OCI-LY7 (cell line): Measurements from ENCODE around the gene GRID2. TPM values are rescaled to one million over a fixed set of nuclear protein-coding genes. Genes with fewer than 3 reads are reported as not detected.

Experiments used
- BruUV-seq: library from RNA; stranded (reverse); fragments of 400-500 nt; replicated peaks from 2 replicates; lab custom pipeline; 2021; lab: Mats Ljungman, UMichigan
- CTCF ChIA-PET: fragments of 300-600 bp; sonication (Branson Sonifier 250); formaldehyde crosslinking; loops from one replicate; lab custom pipeline; 2022; ENCODE audit warnings: antibody characterized with exemption; ENCODE audit not compliant: unreplicated experiment; lab: Charles Lee
- POLR2A ChIA-PET: fragments of 300-600 bp; sonication (Branson Sonifier 250); formaldehyde crosslinking; loops from one replicate; lab custom pipeline; 2022; ENCODE audit warnings: antibody characterized with exemption; lab: Charles Lee
- DNase-seq: peaks from one replicate; pipeline ENCODE4 v3.0.0-alpha.2; 2015; ENCODE audit warnings: low spot score
- H2AFZ ChIP-seq: fragments of 200-600 bp; sonication (generic), shearing (Covaris generic); 2 replicates; pipeline ENCODE4 v1.6.1; 2014; ENCODE audit warnings: mild to moderate bottlenecking, antibody characterized with exemption, low read length, moderate library complexity
- H3K27ac ChIP-seq: fragments of 200-600 bp; sonication (generic); 2 replicates; pipeline ENCODE4 v1.5.1; 2014; ENCODE audit warnings: mixed run types, low read depth, mild to moderate bottlenecking, moderate library complexity, low read length, inconsistent platforms; ENCODE audit not compliant: poor library complexity, severe bottlenecking
- H3K36me3 ChIP-seq: fragments of 200-600 bp; sonication (generic); 2 replicates; pipeline ENCODE4 v1.6.1; 2014; ENCODE audit warnings: mild to moderate bottlenecking, antibody characterized with exemption, low read length, moderate library complexity, mixed read lengths; ENCODE audit not compliant: insufficient read depth
- H3K4me1 ChIP-seq: fragments of 200-600 bp; sonication (generic); 2 replicates; pipeline ENCODE4 v1.5.1; 2014; ENCODE audit warnings: mild to moderate bottlenecking, low read length; ENCODE audit not compliant: insufficient read depth, poor library complexity, severe bottlenecking
- H3K4me2 ChIP-seq: fragments of 200-600 bp; sonication (generic); 2 replicates; pipeline ENCODE4 v1.6.1; 2014; ENCODE audit warnings: mild to moderate bottlenecking, low read length
- H3K4me3 ChIP-seq: fragments of 200-600 bp; sonication (generic); 2 replicates; pipeline ENCODE4 v1.5.1; 2014; ENCODE audit warnings: mild to moderate bottlenecking, low read depth, low read length; ENCODE audit not compliant: poor library complexity, severe bottlenecking
- H3K79me2 ChIP-seq: fragments of 200-600 bp; sonication (generic); 2 replicates; pipeline ENCODE4 v1.6.1; 2016; ENCODE audit warnings: low read depth, mild to moderate bottlenecking, low read length, moderate library complexity, mixed read lengths; ENCODE audit not compliant: insufficient read depth
- H3K9me2 ChIP-seq: fragments of 200-600 bp; sonication (generic); 2 replicates; pipeline ENCODE4 v1.6.1; 2016; ENCODE audit warnings: mild to moderate bottlenecking, low read length, mixed read lengths; ENCODE audit not compliant: insufficient read depth
- H3K9me3 ChIP-seq: fragments of 200-600 bp; sonication (generic); 2 replicates; pipeline ENCODE4 v1.6.1; 2014; ENCODE audit warnings: mild to moderate bottlenecking, mixed run types, low read length, mixed read lengths
- H4K20me1 ChIP-seq: fragments of 200-600 bp; sonication (generic); 2 replicates; pipeline ENCODE4 v1.6.1; 2014; ENCODE audit warnings: mild to moderate bottlenecking, antibody characterized with exemption, low read length, moderate library complexity, mixed read lengths; ENCODE audit not compliant: insufficient read depth
- EZH2phosphoT487 ChIP-seq: fragments of 200-600 bp; sonication (generic); IDR thresholded peaks from 2 replicates; pipeline ENCODE4 v1.6.1; 2018; ENCODE audit warnings: low read depth, borderline replicate concordance, mild to moderate bottlenecking, mixed run types, antibody characterized with exemption, low read length, moderate library complexity, mixed read lengths
- intact Hi-C: fragments of 100-400 bp; cut with micrococcal nuclease; formaldehyde crosslinking; loops from one replicate; pipeline ENCODE4 v1.10.0; 2022; ENCODE audit not compliant: unreplicated experiment
- total RNA-seq, 2 experiments: library from RNA; depleted of rRNA in 1 of 2; stranded (reverse); fragments of >200 nt in 1 of 2; shearing (Covaris generic) in 1 of 2; gene quantifications; 2 replicates each; pipeline ENCODE4 v1.2.3, GENCODE V29; 2014 to 2022
- TF ChIP-seq, protein P1 (sequence below): fragments of 200-600 bp; sonication (generic); conservative IDR thresholded peaks from 2 replicates; pipeline ENCODE4 v1.5.1; 2014; ENCODE audit warnings: mild to moderate bottlenecking, antibody characterized with exemption, low read length, moderate library complexity, mixed read lengths

The GRID2 gene
- total RNA-seq, 2 experiments from 2014 or later = not detected

DNA sequence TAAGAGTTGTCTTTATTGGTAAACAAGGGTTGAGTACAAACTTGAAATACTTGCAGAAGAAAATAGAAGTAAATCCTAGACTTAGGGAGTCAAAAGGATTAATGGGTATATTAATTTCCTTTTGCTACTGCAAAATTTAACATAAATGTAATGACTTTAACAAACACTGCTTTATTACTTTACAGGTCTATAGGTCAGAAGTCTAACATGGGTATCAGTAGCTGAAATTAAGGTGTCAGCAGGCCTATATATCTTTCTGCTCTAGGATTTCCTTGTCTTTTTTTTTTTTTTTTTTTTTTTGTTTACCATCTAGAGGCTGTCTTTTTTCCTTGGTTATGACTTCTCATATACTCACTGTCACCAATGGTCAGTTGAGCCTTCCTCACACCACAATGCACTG, 220.4 kb downstream of the GRID2 start:
- ChIA-PET POLR2A (no interaction called here), CTCF (no interaction called here)
- H2AFZ ChIP-seq = no peak overlapping the region
- H3K4me2 ChIP-seq = no peak overlapping the region
- no peak overlapping the region for H3K27ac ChIP-seq
- BruUV-seq = no TSS peak
- H3K4me3 ChIP-seq = no peak overlapping the region
- intact Hi-C loops = no loop called here
- H3K9me3 ChIP-seq = no peaks in the 10 kb centered on the region
- H3K36me3 ChIP-seq = no peaks in the 10 kb centered on the region
- no peaks in the 10 kb centered on the region for H3K4me1 ChIP-seq
- H4K20me1 ChIP-seq = no peaks in the 10 kb centered on the region
- H3K79me2 ChIP-seq = no peaks in the 10 kb centered on the region
- DNase-seq = no peak
- TF ChIP-seq, protein P1, sequence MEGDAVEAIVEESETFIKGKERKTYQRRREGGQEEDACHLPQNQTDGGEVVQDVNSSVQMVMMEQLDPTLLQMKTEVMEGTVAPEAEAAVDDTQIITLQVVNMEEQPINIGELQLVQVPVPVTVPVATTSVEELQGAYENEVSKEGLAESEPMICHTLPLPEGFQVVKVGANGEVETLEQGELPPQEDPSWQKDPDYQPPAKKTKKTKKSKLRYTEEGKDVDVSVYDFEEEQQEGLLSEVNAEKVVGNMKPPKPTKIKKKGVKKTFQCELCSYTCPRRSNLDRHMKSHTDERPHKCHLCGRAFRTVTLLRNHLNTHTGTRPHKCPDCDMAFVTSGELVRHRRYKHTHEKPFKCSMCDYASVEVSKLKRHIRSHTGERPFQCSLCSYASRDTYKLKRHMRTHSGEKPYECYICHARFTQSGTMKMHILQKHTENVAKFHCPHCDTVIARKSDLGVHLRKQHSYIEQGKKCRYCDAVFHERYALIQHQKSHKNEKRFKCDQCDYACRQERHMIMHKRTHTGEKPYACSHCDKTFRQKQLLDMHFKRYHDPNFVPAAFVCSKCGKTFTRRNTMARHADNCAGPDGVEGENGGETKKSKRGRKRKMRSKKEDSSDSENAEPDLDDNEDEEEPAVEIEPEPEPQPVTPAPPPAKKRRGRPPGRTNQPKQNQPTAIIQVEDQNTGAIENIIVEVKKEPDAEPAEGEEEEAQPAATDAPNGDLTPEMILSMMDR = no peak
- no peaks in the 10 kb centered on the region for H3K9me2 ChIP-seq

DNA sequence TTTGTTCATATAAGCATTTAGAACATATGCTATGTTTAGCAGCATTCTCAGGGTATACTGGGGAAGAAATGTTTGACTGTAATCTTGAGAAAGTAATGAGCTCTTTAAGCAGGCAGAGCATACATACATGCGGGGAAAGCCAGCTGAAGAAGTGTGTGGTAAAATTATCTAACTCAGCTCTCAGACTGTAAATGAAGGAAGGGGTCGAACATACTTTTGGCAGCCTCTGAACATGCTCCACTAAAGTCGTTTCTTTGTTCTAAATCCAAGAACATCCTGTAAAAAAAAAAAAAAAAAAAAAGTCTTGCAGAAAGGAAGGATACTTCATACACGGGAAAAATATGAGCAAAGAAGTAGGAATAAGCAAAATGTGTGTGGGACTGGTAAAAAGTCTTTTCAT, 224.8 kb downstream of the GRID2 start:
- DNase-seq = no peak

DNA sequence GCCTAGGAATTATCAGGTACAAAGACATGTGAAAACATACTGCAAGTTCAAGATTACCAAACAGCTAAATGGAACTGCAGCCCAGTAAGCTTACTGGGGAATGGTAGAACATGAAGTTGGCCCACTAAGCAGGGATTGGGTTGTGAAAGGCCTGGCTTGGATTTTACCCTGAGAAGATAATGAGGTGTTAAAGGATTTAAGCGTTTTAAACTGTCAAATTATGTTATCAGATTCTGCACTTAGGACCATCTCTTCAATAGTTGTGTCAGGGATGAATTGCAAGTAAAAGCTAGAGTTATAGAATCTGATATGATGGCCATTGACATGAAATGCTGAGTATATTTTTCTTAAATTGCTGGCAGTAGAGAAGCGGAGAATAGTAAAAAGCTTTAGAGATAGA, 225.7 kb downstream of the GRID2 start:
- H4K20me1 ChIP-seq = no peaks in the 10 kb centered on the region
- no peak overlapping the region for H2AFZ ChIP-seq
- H3K9me3 ChIP-seq = no peaks in the 10 kb centered on the region
- POLR2A ChIA-PET = no interaction called here
- H3K4me1 ChIP-seq = no peaks in the 10 kb centered on the region
- no peaks in the 10 kb centered on the region for H3K36me3 ChIP-seq
- intact Hi-C loops = no loop called here
- no peak overlapping the region for H3K4me3 ChIP-seq
- no peak overlapping the region for H3K4me2 ChIP-seq
- BruUV-seq = no TSS peak
- no peak overlapping the region for H3K27ac ChIP-seq
- 0 out of 2 replicates have a peak, but pooled peaks cover 3% of the 10 kb centered on the region for H3K9me2 ChIP-seq
- no peak for DNase-seq
- no peaks in the 10 kb centered on the region for H3K79me2 ChIP-seq
- CTCF ChIA-PET = no interaction called here
- TF ChIP-seq EZH2phosphoT487 = no peak
- TF ChIP-seq, protein P1 = no peak

More for the DNA sequence above, 224.8 kb downstream of the GRID2 start:
- ChIA-PET POLR2A (interaction anchor here (0.7 kb wide), 1 partner anchor 469 kb away, joined by 3 read pairs; no protein-coding TSS in a partner anchor), CTCF (no interaction called here)
- intact Hi-C loops = no loop called here
- Histone ChIP-seq H3K4me3 (no peak overlapping the region), H3K9me2 (0 out of 2 replicates have a peak, but pooled peaks cover 3% of the 10 kb centered on the region), H4K20me1 (no peaks in the 10 kb centered on the region), H3K27ac (no peak overlapping the region), H3K79me2 (no peaks in the 10 kb centered on the region), H2AFZ (no peak overlapping the region), H3K9me3 (no peaks in the 10 kb centered on the region), H3K4me2 (no peak overlapping the region), H3K4me1 (no peaks in the 10 kb centered on the region), H3K36me3 (no peaks in the 10 kb centered on the region)
- TF ChIP-seq, protein P1 = no peak
- no peak for TF ChIP-seq EZH2phosphoT487
- no TSS peak for BruUV-seq
